ENCODE measurements around the gene TDP1. TPM values are rescaled to one million over a fixed set of nuclear protein-coding genes. Genes with fewer than 3 reads are reported as not detected.

Gene TDP1
- total and polyA plus RNA-seq, 2 donors (not counting 1 experiment from before 2014, with no cell fraction given), result 20.5 to 55.9 TPM

DNA sequence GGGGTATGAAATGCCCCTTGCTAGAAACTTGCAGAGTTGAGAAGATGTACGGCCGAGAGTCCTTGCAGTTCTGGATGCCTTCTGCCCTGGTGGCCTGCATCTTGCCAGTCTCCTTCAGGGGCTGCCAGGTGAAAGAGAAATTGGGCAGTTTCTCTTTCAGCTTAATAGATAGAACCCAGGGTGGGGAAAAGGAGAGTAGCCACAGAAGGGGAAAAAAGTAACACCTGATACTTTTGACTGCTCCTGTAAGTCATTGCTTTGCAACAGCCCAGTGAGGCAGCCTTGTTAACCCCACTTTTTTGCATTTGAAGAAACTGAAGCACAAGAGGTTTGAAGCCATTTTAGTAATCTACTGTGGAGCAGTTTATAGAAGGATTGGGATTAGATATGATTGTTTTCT lies 27.6 kb downstream of the TDP1 start:
- Histone ChIP-seq H3K27me3 (replicated peaks in 1 of 4; ENCODE audit: control extremely low read depth in 1 of 4, control insufficient read depth in 3 of 4, insufficient read depth in 4 of 4, low read length in 3 of 4) (no peaks in the 10 kb centered on the region), H3K27ac (ENCODE audit: low read length in 2 of 2) (no peak overlapping the region), H3K4me2 (replicated peaks; ENCODE audit: low read depth, low read length, poor library complexity, severe bottlenecking) (no peak overlapping the region), H3K9me3 (ENCODE audit: control extremely low read depth in 1 of 3, control insufficient read depth in 2 of 3, insufficient read depth in 1 of 3, low read length in 2 of 3) (no peaks in the 10 kb centered on the region), H3K9ac (ENCODE audit: low read length) (no peak overlapping the region), H3K4me1 (ENCODE audit: control insufficient read depth in 2 of 2, insufficient read depth in 2 of 2, low read length in 2 of 2) (no peaks in the 10 kb centered on the region), H2AFZ (ENCODE audit: insufficient read depth, low read depth, low read length, poor library complexity, severe bottlenecking) (no peak overlapping the region), H3K79me2 (ENCODE audit: control insufficient read depth, insufficient read depth, low read length) (no peaks in the 10 kb centered on the region), H4K20me1 (ENCODE audit: control insufficient read depth, insufficient read depth, low read length, poor library complexity, severe bottlenecking) (no peaks in the 10 kb centered on the region), H3K36me3 (replicated peaks in 1 of 2; ENCODE audit: control extremely low read depth in 1 of 2, control insufficient read depth in 1 of 2, extremely low read depth in 1 of 2, insufficient read depth in 2 of 2, low read length in 1 of 2) (peaks cover 13 to 60% of the 10 kb centered on the region in 2 experiments), H3K4me3 (ENCODE audit: control extremely low read depth in 1 of 5, extremely low read depth in 1 of 5, insufficient read depth in 1 of 5, low read depth in 2 of 5, low read length in 4 of 5) (no peak overlapping the region)
- intact Hi-C loops (cut with micrococcal nuclease), result no loop called here
- no peak for TF ChIP-seq EZH2 (IDR thresholded peaks at IDR 0.05; ENCODE audit: borderline replicate concordance, insufficient read depth, low read depth, low read length, poor library complexity, severe bottlenecking)
- TF ChIP-seq, protein P1, sequence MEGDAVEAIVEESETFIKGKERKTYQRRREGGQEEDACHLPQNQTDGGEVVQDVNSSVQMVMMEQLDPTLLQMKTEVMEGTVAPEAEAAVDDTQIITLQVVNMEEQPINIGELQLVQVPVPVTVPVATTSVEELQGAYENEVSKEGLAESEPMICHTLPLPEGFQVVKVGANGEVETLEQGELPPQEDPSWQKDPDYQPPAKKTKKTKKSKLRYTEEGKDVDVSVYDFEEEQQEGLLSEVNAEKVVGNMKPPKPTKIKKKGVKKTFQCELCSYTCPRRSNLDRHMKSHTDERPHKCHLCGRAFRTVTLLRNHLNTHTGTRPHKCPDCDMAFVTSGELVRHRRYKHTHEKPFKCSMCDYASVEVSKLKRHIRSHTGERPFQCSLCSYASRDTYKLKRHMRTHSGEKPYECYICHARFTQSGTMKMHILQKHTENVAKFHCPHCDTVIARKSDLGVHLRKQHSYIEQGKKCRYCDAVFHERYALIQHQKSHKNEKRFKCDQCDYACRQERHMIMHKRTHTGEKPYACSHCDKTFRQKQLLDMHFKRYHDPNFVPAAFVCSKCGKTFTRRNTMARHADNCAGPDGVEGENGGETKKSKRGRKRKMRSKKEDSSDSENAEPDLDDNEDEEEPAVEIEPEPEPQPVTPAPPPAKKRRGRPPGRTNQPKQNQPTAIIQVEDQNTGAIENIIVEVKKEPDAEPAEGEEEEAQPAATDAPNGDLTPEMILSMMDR (IDR thresholded peaks at IDR 0.05), result no peak
- DNase-seq, result no peak
- 95% methylated on average over 2 of the region's 2 CpGs for WGBS (ENCODE audit: insufficient coverage)
- Mint-ChIP-seq H3K9me3 (ENCODE audit: insufficient read depth) (no peaks in the 10 kb centered on the region), H3K4me1 (no peaks in the 10 kb centered on the region), H3K4me3 (no peak overlapping the region), H3K27ac (no peak overlapping the region), H3K27me3 (no peaks in the 10 kb centered on the region)
- no peak for ATAC-seq (ENCODE audit: low read depth)
- ChIA-PET POLR2A (no interaction called here), CTCF (interaction anchor here (7.3 kb wide), 1 partner anchor 11 kb away, joined by 37 read pairs; no protein-coding TSS in a partner anchor)

DNA sequence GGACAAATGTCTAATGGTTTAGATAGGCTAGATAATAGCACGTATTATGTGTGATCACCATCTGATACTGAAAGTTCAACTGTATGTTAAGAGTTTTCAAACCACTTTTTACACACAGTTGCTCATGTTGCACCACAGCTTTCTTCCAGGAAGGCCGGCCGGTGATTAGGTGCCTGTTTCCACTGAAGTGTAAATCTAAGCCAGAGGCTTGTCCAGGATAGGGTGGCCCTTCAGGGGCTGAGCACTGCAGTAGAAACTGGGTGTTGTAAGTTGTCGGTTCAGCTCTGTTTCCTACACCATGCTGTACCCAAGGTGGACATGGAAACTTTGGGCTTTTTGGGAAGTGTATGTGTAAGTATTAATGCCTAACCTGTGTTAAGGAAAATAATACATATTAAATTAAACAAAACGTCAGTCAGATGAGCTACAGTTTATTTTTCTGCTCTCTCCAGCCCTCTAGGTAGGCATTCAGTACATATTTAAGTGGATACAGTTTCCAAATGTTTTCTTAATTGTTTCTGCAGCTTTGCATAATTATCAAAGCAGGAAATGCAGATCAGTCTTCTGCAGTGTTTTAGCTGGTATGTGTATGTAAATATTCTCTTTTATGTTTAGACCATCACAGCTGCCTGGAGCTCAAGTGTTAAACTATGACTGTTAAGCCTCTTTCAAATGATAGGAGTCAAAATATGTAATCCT lies 30.9 kb downstream of the TDP1 start:
- Mint-ChIP-seq H3K4me1 (no peaks in the 10 kb centered on the region), H3K27me3 (no peaks in the 10 kb centered on the region), H3K27ac (no peak overlapping the region), H3K9me3 (ENCODE audit: insufficient read depth) (no peaks in the 10 kb centered on the region), H3K4me3 (no peak overlapping the region)
- Histone ChIP-seq H3K4me1 (ENCODE audit: control insufficient read depth in 2 of 2, insufficient read depth in 2 of 2, low read length in 2 of 2) (no peaks in the 10 kb centered on the region), H3K4me2 (replicated peaks; ENCODE audit: low read depth, low read length, poor library complexity, severe bottlenecking) (no peak overlapping the region), H3K36me3 (replicated peaks in 1 of 2; ENCODE audit: control extremely low read depth in 1 of 2, control insufficient read depth in 1 of 2, extremely low read depth in 1 of 2, insufficient read depth in 2 of 2, low read length in 1 of 2) (peaks cover 16 to 54% of the 10 kb centered on the region in 2 experiments), H3K79me2 (ENCODE audit: control insufficient read depth, insufficient read depth, low read length) (no peaks in the 10 kb centered on the region), H3K9ac (ENCODE audit: low read length) (no peak overlapping the region), H2AFZ (ENCODE audit: insufficient read depth, low read depth, low read length, poor library complexity, severe bottlenecking) (no peak overlapping the region), H3K9me3 (ENCODE audit: control extremely low read depth in 1 of 3, control insufficient read depth in 2 of 3, insufficient read depth in 1 of 3, low read length in 2 of 3) (no peaks in the 10 kb centered on the region), H4K20me1 (ENCODE audit: control insufficient read depth, insufficient read depth, low read length, poor library complexity, severe bottlenecking) (no peaks in the 10 kb centered on the region), H3K4me3 (ENCODE audit: control extremely low read depth in 1 of 5, extremely low read depth in 1 of 5, insufficient read depth in 1 of 5, low read depth in 2 of 5, low read length in 4 of 5) (no peak overlapping the region), H3K27me3 (replicated peaks in 1 of 4; ENCODE audit: control extremely low read depth in 1 of 4, control insufficient read depth in 3 of 4, insufficient read depth in 4 of 4, low read length in 3 of 4) (no peaks in the 10 kb centered on the region), H3K27ac (ENCODE audit: low read length in 2 of 2) (no peak overlapping the region)
- DNase-seq (no peak), ATAC-seq (ENCODE audit: low read depth) (no peak)
- intact Hi-C loops (cut with micrococcal nuclease), result no loop called here
- CTCF ChIA-PET, result interaction anchor here (2.0 to 7.3 kb wide), 2 partner anchors 14 to 47 kb away, joined by 6 to 37 read pairs; no protein-coding TSS in a partner anchor
- POLR2A ChIA-PET, result no interaction called here
- no CpG with 5 or more reads among the region's 5 CpGs for WGBS (ENCODE audit: insufficient coverage)
- TF ChIP-seq, protein P1 (IDR thresholded peaks at IDR 0.05), result no peak
- TF ChIP-seq EZH2 (IDR thresholded peaks at IDR 0.05; ENCODE audit: borderline replicate concordance, insufficient read depth, low read depth, low read length, poor library complexity, severe bottlenecking), result no peak

All from B cell (primary cell).